Right lobe of liver (tissue), 6 donors: Measurements from ENCODE around the gene PRLH. TPM values are rescaled to one million over a fixed set of nuclear protein-coding genes. Genes with fewer than 3 reads are reported as not detected.

Source experiments
- ATAC-seq, 4 donors: fragments of 200-7000 bp; cut with Tn5 transposase; one replicate each; pipeline ENCODE4 v1.9.1; 2020; ENCODE audit warnings: mild to moderate bottlenecking in 4 of 4, moderate library complexity in 4 of 4
- DNase-seq, 3 donors: peaks; one replicate each; pipeline ENCODE4 v3.0.0-alpha.2; 2020
- H3K27ac ChIP-seq, 3 donors: fragments of 200-600 bp; one replicate each; pipeline ENCODE4 v1.8.0; 2022
- H3K27me3 ChIP-seq, 2 donors: fragments of 200-600 bp; one replicate each; pipeline ENCODE4 v1.8.0; 2022
- H3K36me3 ChIP-seq, 4 donors: fragments of 200-600 bp; sonication (generic) in 1 of 4; one replicate each; pipeline versions ENCODE4 v1.5.1 to v1.8.0; 2017 to 2022; ENCODE audit warnings: control low read depth in 1 of 4
- H3K4me1 ChIP-seq, 4 donors: fragments of 200-600 bp; sonication (generic) in 1 of 4; one replicate each; pipeline versions ENCODE4 v1.5.1 to v1.8.0; 2017 to 2022; ENCODE audit warnings: control low read depth in 1 of 4
- H3K4me3 ChIP-seq, 3 donors: fragments of 200-600 bp; one replicate each; pipeline ENCODE4 v1.8.0; 2022
- H3K9me3 ChIP-seq, 4 donors: fragments of 200-600 bp; sonication (generic) in 1 of 4; one replicate each; pipeline versions ENCODE4 v1.5.1 to v1.8.0; 2017 to 2022; ENCODE audit warnings: control low read depth in 1 of 4
- POLR2A ChIP-seq: fragments of 450-650 bp; IDR thresholded peaks from one replicate; pipeline ENCODE4 v1.6.1; 2017; ENCODE audit warnings: antibody characterized with exemption, mild to moderate bottlenecking
- WGBS: methylation state at CpG from one replicate; pipeline ENCODE4 v1.1.6; 2018; ENCODE audit warnings: low coverage, low lambda C conversion rate; ENCODE audit not compliant: insufficient coverage; ENCODE audit errors: missing lambda C conversion rate; 5-methylcytosine and 5-hydroxymethylcytosine counted together
- intact Hi-C, 2 donors: fragments of 100-400 bp; cut with DNase I; formaldehyde crosslinking; loops; one replicate each; pipeline versions ENCODE4 v1.11.2 to v1.14.1; 2022
- total RNA-seq, 6 experiments: library from RNA; depleted of rRNA in 2 of 6; stranded (reverse); fragments of >200 nt in 2 of 6; fragmentation: NEBNext Ultra II Directional in 3 of 6; extraction: Animal tissue kit (Norgen Biotek cat#: 25700) in 3 of 6; gene quantifications; one replicate each; pipeline versions ENCODE4 v1.1.0 to v1.2.4, GENCODE V29; 2016 to 2023
- TF ChIP-seq, protein P1 (sequence below), 4 donors: fragments of 200-600 bp in 3 of 4; fragments of 450-650 bp in 1 of 4; IDR thresholded peaks; one replicate each; pipeline versions ENCODE4 v1.5.1 to v1.8.0; 2016 to 2022; ENCODE audit warnings: antibody characterized with exemption in 4 of 4, mild to moderate bottlenecking in 2 of 4
- donor health status: DM: no; HTN: yes; CAD: no.
- donor health status: DM: no; HTN: no; CAD: no.
- donor health status: DM: no; HTN: no; CAD: no.
- donor health status: DM: no; HTN: yes; CAD: no.
- donor health status: DM: no; HTN: yes; CAD: no.

Gene PRLH
- total RNA-seq, 6 experiments from 2014 or later, result not detected

DNA sequence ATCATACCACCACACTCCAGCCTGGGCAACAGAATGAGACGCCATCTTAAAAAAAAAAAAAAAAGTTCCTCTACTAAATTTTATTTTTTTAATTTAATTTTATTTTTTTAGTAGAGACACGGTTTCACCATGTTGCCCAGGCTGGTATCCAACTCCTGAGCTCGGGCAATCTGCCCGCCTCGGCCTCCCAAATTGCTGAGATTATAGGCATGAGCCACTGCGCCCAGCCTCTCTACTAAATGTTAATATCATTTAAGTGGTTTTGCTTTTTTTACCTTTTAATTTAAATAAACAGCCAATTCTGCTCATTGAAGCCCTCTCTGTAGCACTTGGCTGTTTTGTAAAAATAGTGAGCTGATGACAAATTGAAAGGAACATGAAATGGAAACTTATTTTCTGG, 15.0 kb downstream of the PRLH start:
- DNase-seq (no peak), ATAC-seq (no peak)
- H3K27me3 ChIP-seq, result no peaks in the 10 kb centered on the region
- no peaks in the 10 kb centered on the region for H3K9me3 ChIP-seq
- H3K27ac ChIP-seq, result peak overlapping the region in 2 of 3 donors; percentile 76 to 90
- peaks cover 0 to 44% (median 10%) of the 10 kb centered on the region in 4 donors for H3K36me3 ChIP-seq
- no peak overlapping the region for H3K4me3 ChIP-seq
- H3K4me1 ChIP-seq, result peaks cover 0 to 41% (median 23%) of the 10 kb centered on the region in 4 donors
- intact Hi-C loops, result no loop called here
- no peak for TF ChIP-seq POLR2A
- TF ChIP-seq, protein P1, sequence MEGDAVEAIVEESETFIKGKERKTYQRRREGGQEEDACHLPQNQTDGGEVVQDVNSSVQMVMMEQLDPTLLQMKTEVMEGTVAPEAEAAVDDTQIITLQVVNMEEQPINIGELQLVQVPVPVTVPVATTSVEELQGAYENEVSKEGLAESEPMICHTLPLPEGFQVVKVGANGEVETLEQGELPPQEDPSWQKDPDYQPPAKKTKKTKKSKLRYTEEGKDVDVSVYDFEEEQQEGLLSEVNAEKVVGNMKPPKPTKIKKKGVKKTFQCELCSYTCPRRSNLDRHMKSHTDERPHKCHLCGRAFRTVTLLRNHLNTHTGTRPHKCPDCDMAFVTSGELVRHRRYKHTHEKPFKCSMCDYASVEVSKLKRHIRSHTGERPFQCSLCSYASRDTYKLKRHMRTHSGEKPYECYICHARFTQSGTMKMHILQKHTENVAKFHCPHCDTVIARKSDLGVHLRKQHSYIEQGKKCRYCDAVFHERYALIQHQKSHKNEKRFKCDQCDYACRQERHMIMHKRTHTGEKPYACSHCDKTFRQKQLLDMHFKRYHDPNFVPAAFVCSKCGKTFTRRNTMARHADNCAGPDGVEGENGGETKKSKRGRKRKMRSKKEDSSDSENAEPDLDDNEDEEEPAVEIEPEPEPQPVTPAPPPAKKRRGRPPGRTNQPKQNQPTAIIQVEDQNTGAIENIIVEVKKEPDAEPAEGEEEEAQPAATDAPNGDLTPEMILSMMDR (IDR thresholded peaks at IDR 0.05), result no peak
- 53% methylated on average over 6 of the region's 6 CpGs for WGBS

GRCh38 chr2:237581751-237582746, 15.7 kb downstream of the PRLH start:
- Histone ChIP-seq H3K27me3 (no peaks in the 10 kb centered on the region), H3K27ac (peak overlapping the region; percentile 50 to 90 (median 76)), H3K9me3 (no peaks in the 10 kb centered on the region), H3K4me1 (peaks cover 0 to 48% (median 26%) of the 10 kb centered on the region in 4 donors), H3K4me3 (no peak overlapping the region), H3K36me3 (peaks cover 0 to 36% (median 7%) of the 10 kb centered on the region in 4 donors)
- intact Hi-C loops, result no loop called here
- no peak for TF ChIP-seq POLR2A
- TF ChIP-seq, protein P1 (IDR thresholded peaks at IDR 0.05), result peak; percentile 26 to 46 (median 45)
- DNase-seq, result peak; percentile 67 to 95 (median 93)
- 12% methylated on average over 6 of the region's 25 CpGs for WGBS
- ATAC-seq, result peak; percentile 78 to 86 (median 83)

DNA sequence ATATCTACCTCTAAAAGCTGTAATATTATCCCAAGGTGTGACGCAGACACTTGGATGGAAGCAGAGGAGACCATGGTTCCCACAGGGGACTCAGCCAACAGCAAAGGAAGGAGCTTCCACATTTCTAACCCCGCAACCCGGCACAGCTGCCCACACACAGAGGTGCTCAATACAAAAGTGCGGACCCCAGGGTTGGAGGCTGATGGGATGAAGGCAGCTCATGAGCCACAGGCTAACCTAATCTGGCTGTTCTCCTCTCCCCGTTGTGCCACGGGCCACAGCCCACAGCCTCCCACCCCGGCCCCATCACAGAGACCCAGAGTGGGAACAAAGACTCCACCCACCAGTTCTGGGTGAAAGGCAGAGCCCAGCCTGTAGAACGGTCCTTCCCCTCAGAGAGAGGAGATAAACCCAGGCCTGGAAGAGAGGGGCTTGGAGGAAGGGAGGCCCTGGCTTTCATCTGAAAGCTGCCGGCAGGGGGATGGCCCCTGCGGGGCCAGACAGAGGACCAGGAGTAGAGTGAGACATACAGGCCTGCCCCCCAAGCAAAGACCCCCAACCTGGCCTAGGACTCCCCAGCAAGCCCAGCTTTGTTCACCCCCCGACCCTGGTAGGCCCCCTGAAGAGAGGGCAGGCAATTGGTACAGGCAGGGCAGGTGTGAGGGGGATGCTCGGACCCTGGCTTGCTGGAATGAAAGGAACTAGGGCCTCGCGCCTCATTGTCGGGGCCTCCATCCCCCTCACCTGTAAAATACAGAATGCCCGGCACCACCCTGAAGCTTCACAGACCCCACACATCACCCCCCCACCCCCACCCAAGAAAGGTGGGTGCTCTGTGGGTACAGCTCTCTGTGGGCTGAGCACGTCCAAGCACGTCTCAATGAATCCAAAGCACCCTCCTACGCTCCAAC, 17.3 kb downstream of the PRLH start:
- ATAC-seq, result no peak
- no peak for TF ChIP-seq POLR2A
- TF ChIP-seq, protein P1 (IDR thresholded peaks at IDR 0.05), result no peak
- H3K27me3 ChIP-seq, result no peaks in the 10 kb centered on the region
- no peaks in the 10 kb centered on the region for H3K9me3 ChIP-seq
- peaks cover 0 to 57% (median 31%) of the 10 kb centered on the region in 4 donors for H3K4me1 ChIP-seq
- 95% methylated on average over 6 of the region's 19 CpGs for WGBS
- peak overlapping the region in 1 of 3 donors; percentile 90 for H3K27ac ChIP-seq
- no peak overlapping the region for H3K4me3 ChIP-seq
- H3K36me3 ChIP-seq, result peaks cover 0 to 32% (median 4%) of the 10 kb centered on the region in 4 donors
- intact Hi-C loops, result no loop called here
- peak in 1 of 3 donors; percentile 14 for DNase-seq

GRCh38 chr2:237585590-237586221, 19.3 kb downstream of the PRLH start:
- H3K27me3 ChIP-seq, result no peaks in the 10 kb centered on the region
- TF ChIP-seq POLR2A, result no peak
- TF ChIP-seq, protein P1 (IDR thresholded peaks at IDR 0.05), result no peak
- peaks cover 0 to 57% (median 31%) of the 10 kb centered on the region in 4 donors for H3K4me1 ChIP-seq
- peak overlapping the region in 2 of 3 donors; percentile 34 to 54 for H3K27ac ChIP-seq
- intact Hi-C loops, result no loop called here
- DNase-seq (peak; percentile 61 to 69 (median 69)), ATAC-seq (peak; percentile 0 to 18 (median 4))
- WGBS, result 26% methylated on average over 4 of the region's 15 CpGs
- peak overlapping the region in 1 of 3 donors; percentile 5 for H3K4me3 ChIP-seq
- peaks cover 0 to 14% (median 0%) of the 10 kb centered on the region in 4 donors for H3K36me3 ChIP-seq
- H3K9me3 ChIP-seq, result no peaks in the 10 kb centered on the region
